Measurements from ENCODE around the gene MYCT1.
"Not testable (repeated sequence)": the region's sequence is repeated elsewhere in the genome, so short reads cannot be mapped to it uniquely, and the experiment has no call there.

The MYCT1 gene, protein sequence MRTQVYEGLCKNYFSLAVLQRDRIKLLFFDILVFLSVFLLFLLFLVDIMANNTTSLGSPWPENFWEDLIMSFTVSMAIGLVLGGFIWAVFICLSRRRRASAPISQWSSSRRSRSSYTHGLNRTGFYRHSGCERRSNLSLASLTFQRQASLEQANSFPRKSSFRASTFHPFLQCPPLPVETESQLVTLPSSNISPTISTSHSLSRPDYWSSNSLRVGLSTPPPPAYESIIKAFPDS

DNA sequence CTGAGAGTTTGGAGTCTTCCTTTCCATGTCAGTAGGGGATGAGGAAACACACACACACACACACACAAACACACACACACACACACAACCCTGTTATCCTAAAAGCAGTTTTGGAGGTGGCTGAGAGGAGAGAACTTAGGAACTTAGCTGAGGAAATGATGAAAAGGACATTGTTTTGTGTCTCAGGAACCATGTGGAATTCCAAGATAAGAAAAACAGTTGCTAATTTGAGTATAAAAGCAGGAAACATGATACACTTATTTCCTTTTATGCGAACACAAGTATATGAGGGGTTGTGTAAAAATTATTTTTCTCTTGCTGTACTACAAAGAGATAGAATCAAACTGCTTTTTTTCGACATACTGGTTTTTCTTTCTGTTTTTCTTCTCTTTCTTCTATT is at the start of gene MYCT1:
TSS of gene MYCT1 (plus strand) at position 264 of the 400 bp plus-strand sequence. CDS start at position 270, 6 bp downstream.
- DNase-seq: no peak

- DNase-seq: no peak
These were observed 49.6 kb upstream of the MYCT1 start for GRCh38 chr6:152648105-152648504.

GRCh38 chr6:152651986-152652385 is 45.7 kb upstream of the MYCT1 start:
- DNase-seq: no peak

DNA sequence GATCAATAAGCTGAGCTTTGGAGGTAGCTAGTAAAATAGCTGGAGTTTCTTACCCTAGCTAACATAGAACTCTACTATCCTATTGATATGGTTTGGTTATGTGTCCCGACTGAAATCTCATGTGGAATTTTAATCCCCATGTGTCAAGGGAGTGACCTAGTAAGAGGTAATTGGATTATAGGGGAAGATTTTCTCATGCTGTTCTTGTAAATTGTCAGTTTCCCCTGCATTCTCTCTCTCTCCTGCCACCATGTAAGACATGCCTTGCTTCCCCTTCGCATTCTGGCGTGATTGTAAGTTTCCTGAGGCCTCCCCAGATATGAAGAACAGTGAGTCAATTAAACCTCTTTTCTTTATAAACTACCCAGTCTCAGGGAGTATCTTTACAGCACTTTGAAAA is 35.9 kb upstream of the MYCT1 start:
- DNase-seq: no peak

DNA sequence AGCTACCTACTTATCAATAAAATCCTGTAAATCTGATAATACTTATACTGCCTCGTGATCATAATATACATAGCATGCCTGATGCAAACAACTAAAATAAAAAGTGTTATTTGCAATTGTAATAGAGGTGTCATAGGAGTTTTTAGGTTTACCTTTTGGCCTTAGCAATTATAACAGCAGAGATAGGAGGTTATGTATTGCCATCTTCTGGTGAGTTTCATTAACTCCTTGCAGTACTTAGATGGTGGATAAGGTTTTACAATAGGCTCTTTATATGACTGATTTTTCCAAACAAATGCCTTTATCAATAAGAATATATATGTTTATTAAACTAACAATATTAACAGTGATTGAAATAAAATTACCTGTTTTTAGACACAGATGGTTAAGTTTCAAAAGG is 27.8 kb upstream of the MYCT1 start:
- DNase-seq: no peak

- no peak for DNase-seq
These were observed 26.5 kb upstream of the MYCT1 start for GRCh38 chr6:152671171-152671570.

DNA sequence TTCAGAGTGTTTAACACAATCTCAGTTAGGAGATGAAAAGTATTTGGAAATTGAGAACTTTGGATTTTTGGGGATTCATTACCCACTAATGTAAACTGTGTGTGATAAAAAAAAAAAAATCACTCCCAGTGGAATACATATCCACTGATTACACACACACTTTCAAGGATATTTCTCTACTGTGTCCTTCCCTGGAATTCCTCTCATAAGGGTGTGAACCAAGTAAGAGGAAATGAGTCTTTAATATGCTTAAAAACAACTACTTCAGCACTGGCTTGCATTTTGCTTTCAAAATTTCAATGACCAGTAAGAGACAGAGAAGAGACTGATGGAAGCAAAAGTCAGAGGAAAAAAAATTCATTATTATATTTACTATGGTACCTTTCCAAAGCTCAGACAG is 24.5 kb upstream of the MYCT1 start:
- DNase-seq: no peak

- no peak for DNase-seq
These were observed 17.5 kb upstream of the MYCT1 start for GRCh38 chr6:152680151-152680550.

- no peak for DNase-seq
These were observed 16.7 kb upstream of the MYCT1 start for GRCh38 chr6:152680879-152681517.

GRCh38 chr6:152682141-152682540 is 15.6 kb upstream of the MYCT1 start:
- DNase-seq: no peak

GRCh38 chr6:152682935-152683334 is 14.8 kb upstream of the MYCT1 start:
- not testable (repeated sequence) for DNase-seq

- DNase-seq: no peak
These were observed 11.9 kb upstream of the MYCT1 start for GRCh38 chr6:152685819-152686218.

- DNase-seq: no peak
These were observed 2.2 kb upstream of the MYCT1 start for GRCh38 chr6:152695372-152696045.

- no peak for DNase-seq
These were observed 1.2 kb upstream of the MYCT1 start for GRCh38 chr6:152696522-152696921.

DNA sequence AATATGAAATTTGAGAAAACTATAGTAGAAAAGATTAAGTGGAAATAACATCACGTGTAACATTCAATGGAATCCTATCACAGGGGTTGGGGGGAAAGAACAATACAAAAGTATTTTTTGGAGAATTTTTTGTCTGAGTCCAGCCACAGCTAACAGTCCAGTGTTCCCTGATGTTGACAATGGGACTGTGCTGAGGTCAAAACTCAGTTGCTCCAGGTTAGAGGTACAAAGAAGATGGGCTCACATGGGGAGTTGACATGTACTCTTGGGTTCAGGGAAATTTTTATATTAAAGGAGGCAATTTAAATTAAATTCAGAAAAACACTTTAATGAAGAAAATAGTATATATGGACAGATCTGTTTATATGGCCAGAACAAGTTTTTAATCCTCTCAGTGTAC is 995 bp downstream of the MYCT1 start:
- no peak for DNase-seq

DNA sequence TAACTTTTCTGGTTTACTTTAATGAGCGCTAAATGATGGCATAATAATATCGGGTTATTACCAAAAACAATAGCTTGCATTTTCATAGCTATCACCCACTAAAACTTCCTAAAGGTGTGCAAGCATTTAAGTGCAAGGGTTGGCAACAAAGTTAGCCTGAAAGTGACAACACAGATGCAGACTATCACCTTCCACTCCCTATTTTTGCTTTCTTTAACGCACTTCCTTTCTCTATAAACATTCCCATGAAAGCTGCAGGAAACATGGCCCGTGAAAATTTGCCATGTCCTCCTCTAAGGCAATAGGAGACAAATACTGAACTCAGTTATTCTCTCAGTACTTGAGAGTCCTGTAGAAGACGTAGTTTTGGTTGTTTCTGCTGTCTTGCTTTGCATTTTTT is 2.7 kb downstream of the MYCT1 start:
- DNase-seq: no peak

GRCh38 chr6:152701081-152701862 is 3.6 kb downstream of the MYCT1 start:
- DNase-seq: no peak

DNA sequence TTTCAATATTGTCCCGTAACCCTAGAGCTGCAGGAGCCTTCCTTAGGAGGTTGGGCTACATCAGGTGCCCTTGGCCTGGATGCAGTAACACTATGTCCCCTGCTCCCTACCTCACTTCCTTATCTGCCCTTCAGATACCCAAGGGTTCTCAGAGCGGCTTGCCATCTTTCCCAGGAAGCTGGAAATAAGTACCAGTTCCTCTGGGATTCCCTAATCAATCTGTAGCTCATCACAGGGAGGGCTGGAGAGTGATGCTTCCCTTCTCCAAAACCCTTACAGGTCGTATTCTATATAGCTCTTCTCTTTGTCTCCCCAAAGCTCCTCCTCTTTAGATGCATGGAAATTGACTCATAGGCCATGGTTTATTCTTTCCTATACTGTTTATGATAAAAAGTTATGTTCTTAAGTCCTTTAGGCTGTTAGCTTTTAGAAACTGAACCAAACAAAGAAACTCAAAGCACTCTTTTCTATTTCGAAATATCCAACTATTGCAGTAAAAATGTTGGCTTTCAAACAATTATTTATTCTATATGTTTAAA is 4.2 kb downstream of the MYCT1 start:
- DNase-seq: no peak

DNA sequence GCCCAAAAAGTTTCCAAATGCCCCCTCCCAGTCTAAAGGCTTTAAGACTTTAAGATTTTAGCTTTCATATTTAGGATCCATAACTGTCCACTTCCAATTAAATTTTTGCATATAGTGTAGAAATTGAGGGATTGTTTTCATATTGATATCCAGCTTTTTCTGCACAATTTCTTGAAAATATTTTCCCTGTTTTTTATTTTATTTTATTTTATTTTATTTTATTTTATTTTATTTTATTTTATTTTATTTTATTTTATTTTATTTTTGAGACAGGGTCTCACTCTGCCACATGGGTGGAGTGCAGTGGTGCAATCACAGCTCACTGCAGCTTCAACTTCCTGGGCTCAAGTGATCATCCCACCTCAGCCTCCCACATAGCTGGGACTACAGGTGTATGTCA is 6.1 kb downstream of the MYCT1 start:
- not testable (repeated sequence) for DNase-seq

DNA sequence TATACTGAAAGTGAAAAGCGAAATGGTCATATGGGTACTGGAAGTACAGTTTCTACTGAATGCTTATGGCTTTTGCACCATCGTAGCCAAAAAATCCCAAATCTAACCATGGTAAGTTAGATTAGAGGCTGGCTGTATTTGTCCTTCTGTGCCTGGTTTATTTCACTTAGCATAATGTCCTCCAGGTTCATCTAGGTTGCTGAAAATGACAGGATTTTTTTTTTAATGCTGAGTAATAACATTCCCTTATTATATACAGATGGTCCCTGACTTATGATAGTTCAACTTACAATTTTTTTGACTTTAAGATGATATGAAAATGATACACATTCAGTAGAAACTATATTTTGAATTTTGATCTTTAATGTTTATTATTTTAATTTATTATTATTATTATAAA is 7.6 kb downstream of the MYCT1 start:
- DNase-seq: no peak

- DNase-seq: no peak
These were observed 18.6 kb downstream of the MYCT1 start for GRCh38 chr6:152716322-152716721.

DNA sequence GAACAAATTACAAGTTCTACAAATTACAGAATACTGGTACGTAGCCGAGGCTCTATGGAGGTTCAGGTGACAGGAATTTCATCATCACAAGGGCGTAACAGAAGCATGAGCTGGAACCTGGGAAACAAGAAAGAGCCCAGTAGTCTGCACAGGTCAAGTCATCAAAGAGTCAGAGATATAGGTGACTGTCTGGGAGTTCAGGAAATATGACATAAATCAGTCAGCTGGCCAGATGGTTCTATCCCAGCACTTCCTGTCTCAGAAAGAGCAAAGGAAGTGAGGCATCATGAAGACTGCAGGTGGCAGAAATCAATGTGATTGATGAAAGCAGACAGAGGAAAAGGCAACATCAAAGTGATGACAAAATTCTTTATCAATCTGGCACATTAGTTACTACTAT is 23.3 kb downstream of the MYCT1 start:
- DNase-seq: no peak

- DNase-seq: no peak
These were observed 24.3 kb downstream of the MYCT1 start for GRCh38 chr6:152721956-152722355.

Measured in activated naive CD4-positive, alpha-beta T cell treated with anti-CD3 and anti-CD28 coated beads, Interleukin-2, amount 50 U/mL, for 16 hours (primary cell).